Neuronal stem cell (in vitro differentiated cells): Measurements from ENCODE around the gene DDC.
A peak's percentile ranks its signal among the peaks of the same experiment; 100 is the strongest.

Experiments
- DNase-seq: peaks from one replicate; pipeline ENCODE4 v3.0.0-alpha.2; 2013; ENCODE audit warnings: low spot score
- H2AFZ ChIP-seq: one replicate; pipeline ENCODE4 v1.6.1; 2013; ENCODE audit warnings: mild to moderate bottlenecking, low read length, inconsistent platforms
- H2AK5ac ChIP-seq: 2 replicates; pipeline ENCODE4 v1.6.1; 2013; ENCODE audit warnings: low read depth, mild to moderate bottlenecking, inconsistent platforms, low read length, moderate library complexity, mixed read lengths
- H2BK120ac ChIP-seq: 2 replicates; pipeline ENCODE4 v1.6.1; 2013; ENCODE audit warnings: low read depth, mild to moderate bottlenecking, inconsistent platforms, low read length, moderate library complexity, mixed read lengths
- H2BK12ac ChIP-seq: one replicate; pipeline ENCODE4 v1.6.1; 2013; ENCODE audit warnings: low read length, inconsistent platforms
- H2BK15ac ChIP-seq: 2 replicates; pipeline ENCODE4 v1.6.1; 2013; ENCODE audit warnings: mild to moderate bottlenecking, low read length, inconsistent platforms, mixed read lengths
- H2BK5ac ChIP-seq: one replicate; pipeline ENCODE4 v1.6.1; 2013; ENCODE audit warnings: inconsistent platforms, mild to moderate bottlenecking, low read length, moderate library complexity
- H3K14ac ChIP-seq: one replicate; pipeline ENCODE4 v1.6.1; 2013; ENCODE audit warnings: low read length, inconsistent platforms
- H3K18ac ChIP-seq: 2 replicates; pipeline ENCODE4 v1.6.1; 2013; ENCODE audit warnings: low read length, inconsistent platforms
- H3K23ac ChIP-seq: 2 replicates; pipeline ENCODE4 v1.6.1; 2013; ENCODE audit warnings: low read depth, mild to moderate bottlenecking, mixed read lengths, low read length, inconsistent platforms; ENCODE audit not compliant: poor library complexity
- H3K27ac ChIP-seq: replicated peaks from 3 replicates; pipeline ENCODE4 v1.5.1; 2013; ENCODE audit warnings: low read length, inconsistent platforms
- H3K27me3 ChIP-seq, 3 experiments: 2 replicates each; pipeline ENCODE4 v1.6.1; 2013; ENCODE audit warnings: low read length in 3 of 3, mild to moderate bottlenecking in 2 of 3, inconsistent platforms in 1 of 3, low read depth in 1 of 3, mixed read lengths in 1 of 3, moderate library complexity in 1 of 3; ENCODE audit not compliant: control insufficient read depth in 3 of 3, insufficient read depth in 3 of 3
- H3K36me3 ChIP-seq, 2 donors: replicated peaks in 1 of 2; 2 replicates each; pipeline ENCODE4 v1.6.1; 2013; ENCODE audit warnings: low read length in 2 of 2; ENCODE audit not compliant: control insufficient read depth in 2 of 2, insufficient read depth in 2 of 2
- H3K4ac ChIP-seq: 2 replicates; pipeline ENCODE4 v1.6.1; 2013; ENCODE audit warnings: inconsistent platforms, mild to moderate bottlenecking, low read length, moderate library complexity
- H3K4me1 ChIP-seq, 2 donors: 1 replicate in 1 of 2; 2 replicates in 1 of 2; pipeline ENCODE4 v1.6.1; 2013; ENCODE audit warnings: low read length in 2 of 2, low read depth in 1 of 2; ENCODE audit not compliant: control insufficient read depth in 2 of 2, insufficient read depth in 1 of 2
- H3K4me2 ChIP-seq: one replicate; pipeline ENCODE4 v1.6.1; 2013; ENCODE audit warnings: mild to moderate bottlenecking, low read length, inconsistent platforms; ENCODE audit not compliant: insufficient read depth, poor library complexity, severe bottlenecking
- H3K4me3 ChIP-seq, 2 donors: 2 replicates each; pipeline ENCODE4 v1.5.1; 2013; ENCODE audit warnings: low read length in 2 of 2, mild to moderate bottlenecking in 2 of 2, inconsistent platforms in 1 of 2, moderate library complexity in 1 of 2
- H3K79me1 ChIP-seq: one replicate; pipeline ENCODE4 v1.6.1; 2013; ENCODE audit warnings: low read depth, mild to moderate bottlenecking, inconsistent platforms, low read length, moderate library complexity
- H3K9ac ChIP-seq: one replicate; pipeline ENCODE4 v1.6.1; 2013; ENCODE audit warnings: mild to moderate bottlenecking, low read depth, low read length, inconsistent platforms; ENCODE audit not compliant: poor library complexity
- H3K9me3 ChIP-seq, 2 donors: replicated peaks in 1 of 2; 2 replicates each; pipeline versions ENCODE3 to v1.6.1; 2013; ENCODE audit warnings: low read length in 2 of 2, mild to moderate bottlenecking in 2 of 2, inconsistent platforms in 1 of 2, low read depth in 1 of 2, mixed read lengths in 1 of 2, moderate library complexity in 1 of 2; ENCODE audit not compliant: control insufficient read depth in 2 of 2, insufficient read depth in 1 of 2
- H4K8ac ChIP-seq: one replicate; pipeline ENCODE4 v1.6.1; 2013; ENCODE audit warnings: low read depth, mild to moderate bottlenecking, inconsistent platforms, low read length, moderate library complexity
- H4K91ac ChIP-seq: one replicate; pipeline ENCODE4 v1.6.1; 2013; ENCODE audit warnings: low read length, low read depth, mild to moderate bottlenecking, inconsistent platforms; ENCODE audit not compliant: poor library complexity
- WGBS, 2 donors: extraction: QIAGEN DNeasy Blood & Tissue Kit; methylation state at CpG; one replicate each; pipeline ENCODE4 v1.1.7; 2013; ENCODE audit warnings: missing lambda C conversion rate in 2 of 2, mixed read lengths in 1 of 2; ENCODE audit not compliant: insufficient read length in 2 of 2, insufficient replicate concordance in 1 of 2; ENCODE audit errors: extremely low coverage in 2 of 2; 5-methylcytosine and 5-hydroxymethylcytosine counted together

The DDC gene

DNA sequence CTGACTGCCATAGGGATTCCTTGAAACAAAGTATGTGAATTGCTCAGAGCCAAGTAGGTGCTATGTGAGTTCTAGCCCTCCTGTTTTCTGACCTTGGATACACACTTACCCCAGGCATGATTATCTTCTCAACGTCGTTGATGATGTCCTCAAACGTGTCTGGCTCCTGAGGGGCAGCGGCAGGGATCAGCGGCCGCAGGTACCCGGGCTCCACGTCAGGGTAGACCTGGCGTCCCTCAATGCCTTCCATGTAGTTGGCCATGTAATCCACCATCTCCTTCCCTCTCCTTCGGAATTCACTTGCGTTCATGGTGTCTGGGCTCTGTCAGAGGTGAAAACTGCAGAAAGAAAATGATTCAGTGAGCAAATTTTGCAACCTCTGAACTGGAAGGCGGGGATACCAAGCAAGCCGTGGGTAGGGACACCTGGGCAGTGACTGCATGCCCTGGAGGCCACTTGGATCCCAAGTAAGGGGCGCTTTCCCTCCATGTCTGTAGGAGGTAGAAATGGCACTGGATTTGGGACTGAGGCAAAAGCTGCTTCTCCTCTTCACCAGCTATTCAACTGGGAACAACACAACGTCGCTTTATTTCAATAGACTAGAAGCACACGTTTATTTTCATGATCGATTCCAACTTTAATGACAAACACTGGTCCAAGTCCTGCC is 21.3 kb downstream of the DDC start:
- H2BK5ac ChIP-seq, result no peak overlapping the region
- no peaks in the 10 kb centered on the region for H3K4me1 ChIP-seq
- no peak for DNase-seq
- H3K27me3 ChIP-seq, result no peaks in the 10 kb centered on the region
- H3K27ac ChIP-seq, result no peak overlapping the region
- no peak overlapping the region for H3K4me3 ChIP-seq
- H3K9ac ChIP-seq, result no peak overlapping the region
- no peak overlapping the region for H4K8ac ChIP-seq
- no peak overlapping the region for H3K18ac ChIP-seq
- H2AK5ac ChIP-seq, result no peak overlapping the region
- H2BK120ac ChIP-seq, result no peak overlapping the region
- no peaks in the 10 kb centered on the region for H3K36me3 ChIP-seq
- H3K4ac ChIP-seq, result no peak overlapping the region
- no peaks in the 10 kb centered on the region for H3K9me3 ChIP-seq
- no peak overlapping the region for H2AFZ ChIP-seq
- H4K91ac ChIP-seq, result no peak overlapping the region
- no peak overlapping the region for H3K23ac ChIP-seq
- no peak overlapping the region for H2BK12ac ChIP-seq
- H2BK15ac ChIP-seq, result no peak overlapping the region
- no peak overlapping the region for H3K14ac ChIP-seq
- H3K79me1 ChIP-seq, result no peaks in the 10 kb centered on the region
- H3K4me2 ChIP-seq, result no peak overlapping the region
- no CpG with 5 or more reads among the region's 18 CpGs for WGBS, 2 donors

GRCh38 chr7:50542132-50542531 is 23.1 kb downstream of the DDC start:
- Histone ChIP-seq H3K27ac (no peak overlapping the region), H2AFZ (no peak overlapping the region), H3K4me2 (no peak overlapping the region), H3K18ac (no peak overlapping the region), H4K8ac (no peak overlapping the region), H3K4me3 (no peak overlapping the region), H2BK15ac (no peak overlapping the region), H3K27me3 (no peaks in the 10 kb centered on the region), H4K91ac (no peak overlapping the region), H2BK5ac (no peak overlapping the region), H3K9ac (no peak overlapping the region), H3K36me3 (no peaks in the 10 kb centered on the region), H3K9me3 (no peaks in the 10 kb centered on the region), H2BK120ac (no peak overlapping the region), H3K14ac (no peak overlapping the region), H2BK12ac (no peak overlapping the region), H3K4ac (no peak overlapping the region), H2AK5ac (no peak overlapping the region), H3K79me1 (no peaks in the 10 kb centered on the region), H3K4me1 (no peaks in the 10 kb centered on the region), H3K23ac (no peak overlapping the region)
- no CpG with 5 or more reads among the region's 11 CpGs for WGBS, 2 donors
- no peak for DNase-seq

GRCh38 chr7:50540785-50541579 is 24.2 kb downstream of the DDC start:
- no peaks in the 10 kb centered on the region for H3K36me3 ChIP-seq
- H3K27ac ChIP-seq, result no peak overlapping the region
- H2AFZ ChIP-seq, result no peak overlapping the region
- H4K91ac ChIP-seq, result no peak overlapping the region
- no peaks in the 10 kb centered on the region for H3K9me3 ChIP-seq
- H3K14ac ChIP-seq, result peak overlapping the region; percentile 33
- H3K4ac ChIP-seq, result no peak overlapping the region
- no peak overlapping the region for H3K4me2 ChIP-seq
- no peak overlapping the region for H3K18ac ChIP-seq
- no peak overlapping the region for H3K23ac ChIP-seq
- WGBS, 2 donors, result no CpG with 5 or more reads among the region's 9 CpGs
- DNase-seq, result no peak
- H2BK12ac ChIP-seq, result no peak overlapping the region
- H3K4me3 ChIP-seq, result no peak overlapping the region
- no peak overlapping the region for H2BK5ac ChIP-seq
- H4K8ac ChIP-seq, result no peak overlapping the region
- no peaks in the 10 kb centered on the region for H3K27me3 ChIP-seq
- H2AK5ac ChIP-seq, result no peak overlapping the region
- no peaks in the 10 kb centered on the region for H3K79me1 ChIP-seq
- no peak overlapping the region for H2BK15ac ChIP-seq
- H2BK120ac ChIP-seq, result no peak overlapping the region
- no peaks in the 10 kb centered on the region for H3K4me1 ChIP-seq
- no peak overlapping the region for H3K9ac ChIP-seq

GRCh38 chr7:50539725-50540124 is 25.5 kb downstream of the DDC start:
- no peaks in the 10 kb centered on the region for H3K27me3 ChIP-seq
- no peaks in the 10 kb centered on the region for H3K9me3 ChIP-seq
- H3K4me1 ChIP-seq, result no peaks in the 10 kb centered on the region
- H3K36me3 ChIP-seq, result no peaks in the 10 kb centered on the region
- H3K14ac ChIP-seq, result no peak overlapping the region
- H3K4me3 ChIP-seq, result no peak overlapping the region
- peak overlapping the region; percentile 32 for H3K18ac ChIP-seq
- no peak overlapping the region for H3K23ac ChIP-seq
- no peaks in the 10 kb centered on the region for H3K79me1 ChIP-seq
- no peak overlapping the region for H2BK120ac ChIP-seq
- no peak overlapping the region for H3K9ac ChIP-seq
- H2BK5ac ChIP-seq, result no peak overlapping the region
- H2AFZ ChIP-seq, result no peak overlapping the region
- no peak for DNase-seq
- H3K4ac ChIP-seq, result no peak overlapping the region
- no peak overlapping the region for H4K91ac ChIP-seq
- WGBS, 2 donors, result no CpG with 5 or more reads among the region's 15 CpGs
- no peak overlapping the region for H2BK15ac ChIP-seq
- peak overlapping the region; percentile 68 for H2BK12ac ChIP-seq
- H3K4me2 ChIP-seq, result no peak overlapping the region
- H2AK5ac ChIP-seq, result no peak overlapping the region
- H3K27ac ChIP-seq, result no peak overlapping the region
- H4K8ac ChIP-seq, result peak overlapping the region; percentile 84
